ENCODE measurements around the gene NSUN7.

Gene NSUN7

DNA sequence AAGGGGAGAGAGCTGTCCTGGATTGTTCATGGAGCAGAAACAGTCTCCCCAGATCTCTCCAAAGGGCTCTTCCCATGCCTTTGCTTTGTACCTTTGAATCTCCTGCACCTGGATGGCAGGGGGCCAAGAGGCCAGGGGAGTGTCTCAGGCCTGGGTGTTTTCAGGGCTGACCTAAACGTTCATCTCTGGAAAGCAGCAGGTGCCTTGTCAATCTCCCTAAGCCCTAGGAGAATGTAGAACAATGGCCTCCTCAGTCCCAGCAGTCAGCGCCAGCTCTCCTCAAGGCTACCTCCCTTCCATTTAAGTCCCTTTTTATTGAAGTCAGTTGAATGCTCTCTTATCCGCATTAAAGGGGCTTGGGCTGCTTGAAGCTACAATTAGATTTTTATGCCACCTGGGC, 31.2 kb upstream of the NSUN7 start:
- TF ChIP-seq CTCF (conservative IDR thresholded peaks at IDR 0.05; ENCODE audit: control insufficient read depth, insufficient read depth, low read depth, low read length): no peak
- DNase-seq (ENCODE audit: low read depth): no peak

GRCh38 chr4:40719008-40719623, 30.6 kb upstream of the NSUN7 start:
- TF ChIP-seq CTCF (conservative IDR thresholded peaks at IDR 0.05; ENCODE audit: control insufficient read depth, insufficient read depth, low read depth, low read length): peak; percentile 69
- no peak overlapping the region for H3K4me3 ChIP-seq (ENCODE audit: control insufficient read depth, low read depth, low read length)
- DNase-seq (ENCODE audit: low read depth): peak; percentile 69

More for the DNA sequence above, 31.2 kb upstream of the NSUN7 start:
- no peak overlapping the region for H3K4me3 ChIP-seq (ENCODE audit: control insufficient read depth, low read depth, low read length)

GRCh38 chr4:40720351-40720750, 29.4 kb upstream of the NSUN7 start:
- no peak for DNase-seq (ENCODE audit: low read depth)
- no peak overlapping the region for H3K4me3 ChIP-seq (ENCODE audit: control insufficient read depth, low read depth, low read length)
- TF ChIP-seq CTCF (conservative IDR thresholded peaks at IDR 0.05; ENCODE audit: control insufficient read depth, insufficient read depth, low read depth, low read length): no peak

- no peak for TF ChIP-seq CTCF (conservative IDR thresholded peaks at IDR 0.05; ENCODE audit: control insufficient read depth, insufficient read depth, low read depth, low read length)
- no peak overlapping the region for H3K4me3 ChIP-seq (ENCODE audit: control insufficient read depth, low read depth, low read length)
- no peak for DNase-seq (ENCODE audit: low read depth)
Measured at GRCh38 chr4:40720916-40721315, 28.8 kb upstream of the NSUN7 start.

DNA sequence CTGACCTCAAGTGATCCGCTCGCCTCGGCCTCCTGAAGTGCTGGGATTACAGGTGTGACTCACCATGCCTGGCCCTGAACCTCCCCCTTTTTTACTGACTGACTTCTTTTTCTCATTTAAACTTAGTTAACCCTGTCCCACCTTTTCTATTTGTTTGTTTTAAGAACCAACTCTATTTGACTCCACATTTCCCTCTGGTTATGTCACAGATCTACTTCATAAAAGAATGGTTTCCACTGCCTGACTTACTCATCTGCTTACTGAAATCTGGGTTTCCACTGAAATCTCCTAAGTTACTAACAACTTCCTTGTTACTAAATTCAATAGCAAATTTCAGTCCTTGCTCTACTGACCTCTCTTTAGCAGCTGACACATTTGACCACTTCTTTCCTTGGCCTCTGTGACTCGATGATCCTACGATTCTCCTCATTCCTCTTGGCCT, 28.0 kb upstream of the NSUN7 start:
- no peak for TF ChIP-seq CTCF (conservative IDR thresholded peaks at IDR 0.05; ENCODE audit: control insufficient read depth, insufficient read depth, low read depth, low read length)
- no peak overlapping the region for H3K4me3 ChIP-seq (ENCODE audit: control insufficient read depth, low read depth, low read length)
- peak; percentile 26 for DNase-seq (ENCODE audit: low read depth)

GRCh38 chr4:40722576-40723161, 27.1 kb upstream of the NSUN7 start:
- TF ChIP-seq CTCF (conservative IDR thresholded peaks at IDR 0.05; ENCODE audit: control insufficient read depth, insufficient read depth, low read depth, low read length): no peak
- DNase-seq (ENCODE audit: low read depth): no peak
- no peak overlapping the region for H3K4me3 ChIP-seq (ENCODE audit: control insufficient read depth, low read depth, low read length)
